ENCODE measurements around the gene DNAJC8.

DNA sequence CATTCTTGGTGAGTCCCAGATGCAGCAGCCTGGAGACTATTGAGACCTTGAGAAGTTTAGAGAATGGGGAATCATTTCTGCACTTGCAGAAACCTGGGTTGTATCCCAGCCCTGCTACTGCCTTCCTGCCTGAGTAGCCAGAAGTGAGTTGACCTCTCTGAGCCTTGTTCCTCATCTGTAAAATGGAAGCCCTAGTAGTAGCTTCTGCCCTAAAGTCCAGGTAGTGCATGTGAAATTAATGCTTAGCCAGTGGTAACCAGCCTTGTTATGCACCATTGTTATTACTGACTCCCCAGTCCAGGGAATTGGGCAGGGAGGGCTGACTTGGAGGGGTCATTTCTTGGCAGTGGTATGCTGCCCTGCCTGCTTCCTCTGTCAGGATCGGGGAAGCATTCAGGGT is 32.1 kb upstream of the DNAJC8 start:
- TF ChIP-seq POLR2AphosphoS5 (IDR thresholded peaks at IDR 0.05; ENCODE audit: low read depth, low read length) (no peak), SIN3A (IDR thresholded peaks at IDR 0.05; ENCODE audit: borderline replicate concordance, insufficient read depth, low read length) (no peak)
- TF ChIP-seq, protein P1, sequence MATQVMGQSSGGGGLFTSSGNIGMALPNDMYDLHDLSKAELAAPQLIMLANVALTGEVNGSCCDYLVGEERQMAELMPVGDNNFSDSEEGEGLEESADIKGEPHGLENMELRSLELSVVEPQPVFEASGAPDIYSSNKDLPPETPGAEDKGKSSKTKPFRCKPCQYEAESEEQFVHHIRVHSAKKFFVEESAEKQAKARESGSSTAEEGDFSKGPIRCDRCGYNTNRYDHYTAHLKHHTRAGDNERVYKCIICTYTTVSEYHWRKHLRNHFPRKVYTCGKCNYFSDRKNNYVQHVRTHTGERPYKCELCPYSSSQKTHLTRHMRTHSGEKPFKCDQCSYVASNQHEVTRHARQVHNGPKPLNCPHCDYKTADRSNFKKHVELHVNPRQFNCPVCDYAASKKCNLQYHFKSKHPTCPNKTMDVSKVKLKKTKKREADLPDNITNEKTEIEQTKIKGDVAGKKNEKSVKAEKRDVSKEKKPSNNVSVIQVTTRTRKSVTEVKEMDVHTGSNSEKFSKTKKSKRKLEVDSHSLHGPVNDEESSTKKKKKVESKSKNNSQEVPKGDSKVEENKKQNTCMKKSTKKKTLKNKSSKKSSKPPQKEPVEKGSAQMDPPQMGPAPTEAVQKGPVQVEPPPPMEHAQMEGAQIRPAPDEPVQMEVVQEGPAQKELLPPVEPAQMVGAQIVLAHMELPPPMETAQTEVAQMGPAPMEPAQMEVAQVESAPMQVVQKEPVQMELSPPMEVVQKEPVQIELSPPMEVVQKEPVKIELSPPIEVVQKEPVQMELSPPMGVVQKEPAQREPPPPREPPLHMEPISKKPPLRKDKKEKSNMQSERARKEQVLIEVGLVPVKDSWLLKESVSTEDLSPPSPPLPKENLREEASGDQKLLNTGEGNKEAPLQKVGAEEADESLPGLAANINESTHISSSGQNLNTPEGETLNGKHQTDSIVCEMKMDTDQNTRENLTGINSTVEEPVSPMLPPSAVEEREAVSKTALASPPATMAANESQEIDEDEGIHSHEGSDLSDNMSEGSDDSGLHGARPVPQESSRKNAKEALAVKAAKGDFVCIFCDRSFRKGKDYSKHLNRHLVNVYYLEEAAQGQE (IDR thresholded peaks at IDR 0.05; ENCODE audit: insufficient read depth in 1 of 2, low read depth in 2 of 2, low read length in 2 of 2) = no peak

Measured in PFSK-1 (cell line).